Upper lobe of right lung (tissue), 1 donor: Measurements from ENCODE around the gene ERGIC3. TPM values are rescaled to one million over a fixed set of nuclear protein-coding genes. Genes with fewer than 3 reads are reported as not detected.

Source experiments
- ATAC-seq: fragments of 200-7000 bp; cut with Tn5 transposase; one replicate; pipeline ENCODE4 v1.9.1; 2020; ENCODE audit warnings: mild to moderate bottlenecking, moderate library complexity
- DNase-seq: peaks from one replicate; pipeline ENCODE4 v3.0.0-alpha.2; 2020
- H3K27ac ChIP-seq: fragments of 200-600 bp; one replicate; pipeline ENCODE4 v1.8.0; 2022
- H3K27me3 ChIP-seq: fragments of 200-600 bp; one replicate; pipeline ENCODE4 v1.8.0; 2022; ENCODE audit warnings: mild to moderate bottlenecking
- H3K36me3 ChIP-seq: fragments of 200-600 bp; one replicate; pipeline ENCODE4 v1.8.0; 2022
- H3K4me1 ChIP-seq: fragments of 200-600 bp; one replicate; pipeline ENCODE4 v1.8.0; 2022
- H3K4me3 ChIP-seq: fragments of 200-600 bp; one replicate; pipeline ENCODE4 v1.8.0; 2022; ENCODE audit warnings: mild to moderate bottlenecking
- H3K9me3 ChIP-seq: fragments of 200-600 bp; one replicate; pipeline ENCODE4 v1.8.0; 2022
- intact Hi-C: fragments of 100-400 bp; cut with DNase I; formaldehyde crosslinking; loops from one replicate; pipeline ENCODE4 v1.11.0; 2022
- long read RNA-seq: library from polyadenylated mRNA; unstranded; transcript quantifications from one replicate; pipeline ENCODE4 v2.0.0, GENCODE V29; 2021
- total RNA-seq: library from RNA; stranded (reverse); fragmentation: NEBNext Ultra II Directional; extraction: Animal tissue kit (Norgen Biotek cat#: 25700); gene quantifications from one replicate; pipeline ENCODE4 v1.2.1, GENCODE V29; 2021
- TF ChIP-seq, protein P1 (sequence below): fragments of 200-600 bp; IDR thresholded peaks from one replicate; pipeline ENCODE4 v1.8.0; 2022; ENCODE audit warnings: antibody characterized with exemption
- donor health status: DM: no; HTN: yes; CAD: no; lungs with severe emphysema.

ERGIC3 gene
- 179 TPM for total RNA-seq
- long read RNA-seq, transcript ERGIC3-202 (13 exons, 1,359 nt): major isoform, 215 of 231 reads
- long read RNA-seq, partial matches to known transcripts: 4 of 231 reads
- long read RNA-seq, other reads (novel, unspliced or antisense): 10 of 231 reads

- no peaks in the 10 kb centered on the region for H3K9me3 ChIP-seq
- H3K4me1 ChIP-seq: peaks cover 4% of the 10 kb centered on the region
- ATAC-seq (peak; percentile 99), DNase-seq (peak; percentile 99)
- H3K27me3 ChIP-seq: no peaks in the 10 kb centered on the region
- peak within 1 kb of the TSS; percentile 78 for H3K27ac ChIP-seq
- TF ChIP-seq, protein P1, sequence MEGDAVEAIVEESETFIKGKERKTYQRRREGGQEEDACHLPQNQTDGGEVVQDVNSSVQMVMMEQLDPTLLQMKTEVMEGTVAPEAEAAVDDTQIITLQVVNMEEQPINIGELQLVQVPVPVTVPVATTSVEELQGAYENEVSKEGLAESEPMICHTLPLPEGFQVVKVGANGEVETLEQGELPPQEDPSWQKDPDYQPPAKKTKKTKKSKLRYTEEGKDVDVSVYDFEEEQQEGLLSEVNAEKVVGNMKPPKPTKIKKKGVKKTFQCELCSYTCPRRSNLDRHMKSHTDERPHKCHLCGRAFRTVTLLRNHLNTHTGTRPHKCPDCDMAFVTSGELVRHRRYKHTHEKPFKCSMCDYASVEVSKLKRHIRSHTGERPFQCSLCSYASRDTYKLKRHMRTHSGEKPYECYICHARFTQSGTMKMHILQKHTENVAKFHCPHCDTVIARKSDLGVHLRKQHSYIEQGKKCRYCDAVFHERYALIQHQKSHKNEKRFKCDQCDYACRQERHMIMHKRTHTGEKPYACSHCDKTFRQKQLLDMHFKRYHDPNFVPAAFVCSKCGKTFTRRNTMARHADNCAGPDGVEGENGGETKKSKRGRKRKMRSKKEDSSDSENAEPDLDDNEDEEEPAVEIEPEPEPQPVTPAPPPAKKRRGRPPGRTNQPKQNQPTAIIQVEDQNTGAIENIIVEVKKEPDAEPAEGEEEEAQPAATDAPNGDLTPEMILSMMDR: peak; percentile 17
- H3K4me3 ChIP-seq: peak within 1 kb of the TSS; percentile 81
- intact Hi-C loops: no loop called here
- peaks cover 7% of the 10 kb centered on the region for H3K36me3 ChIP-seq
Measured at GRCh38 chr20:35541783-35542662, at the start of gene ERGIC3. TSS of gene ERGIC3 (plus strand) at chr20:35542078. CDS start at chr20:35542098, 20 bp downstream.

GRCh38 chr20:35492352-35492751 is 49.5 kb upstream of the ERGIC3 start:
- Histone ChIP-seq H3K36me3 (peaks cover 66% of the 10 kb centered on the region), H3K9me3 (no peaks in the 10 kb centered on the region), H3K4me1 (no peaks in the 10 kb centered on the region), H3K4me3 (no peak overlapping the region), H3K27me3 (no peaks in the 10 kb centered on the region), H3K27ac (no peak overlapping the region)
- DNase-seq (peak; percentile 15), ATAC-seq (no peak)
- TF ChIP-seq, protein P1: no peak
- intact Hi-C loops: no loop called here

DNA sequence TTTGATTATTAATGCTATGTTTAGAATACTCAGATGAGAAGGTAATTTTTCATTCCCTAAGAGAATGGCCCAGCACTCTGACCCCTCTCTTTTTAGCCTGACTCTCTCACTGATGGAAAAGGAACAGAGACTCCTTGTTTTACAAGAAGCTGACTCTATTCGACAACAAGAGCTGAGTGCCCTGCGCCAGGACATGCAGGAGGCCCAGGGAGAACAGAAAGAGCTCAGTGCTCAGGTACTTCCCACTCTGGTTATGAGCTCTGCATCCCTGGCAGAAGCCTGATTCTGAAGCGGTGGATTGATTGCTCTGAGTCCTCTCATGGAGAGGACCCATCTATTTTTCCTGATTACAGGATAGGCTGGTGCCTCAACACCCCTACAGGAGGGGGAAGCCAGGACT is 45.4 kb upstream of the ERGIC3 start:
- Histone ChIP-seq H3K4me1 (no peaks in the 10 kb centered on the region), H3K36me3 (peaks cover 90% of the 10 kb centered on the region), H3K27ac (no peak overlapping the region), H3K4me3 (no peak overlapping the region), H3K27me3 (no peaks in the 10 kb centered on the region), H3K9me3 (no peaks in the 10 kb centered on the region)
- intact Hi-C loops: no loop called here
- ATAC-seq: no peak
- peak; percentile 25 for DNase-seq
- TF ChIP-seq, protein P1: no peak

- H3K27ac ChIP-seq: no peak overlapping the region
- H3K4me3 ChIP-seq: no peak overlapping the region
- no peaks in the 10 kb centered on the region for H3K27me3 ChIP-seq
- DNase-seq (no peak), ATAC-seq (no peak)
- no peaks in the 10 kb centered on the region for H3K4me1 ChIP-seq
- H3K9me3 ChIP-seq: no peaks in the 10 kb centered on the region
- intact Hi-C loops: no loop called here
- TF ChIP-seq, protein P1: no peak
- H3K36me3 ChIP-seq: peaks cover 91% of the 10 kb centered on the region
Measured at GRCh38 chr20:35497320-35497719, 44.6 kb upstream of the ERGIC3 start.

GRCh38 chr20:35497780-35498189 is 44.1 kb upstream of the ERGIC3 start:
- peak; percentile 33 for ATAC-seq
- peak; percentile 49 for DNase-seq
- TF ChIP-seq, protein P1: no peak
- no peaks in the 10 kb centered on the region for H3K9me3 ChIP-seq
- H3K27me3 ChIP-seq: no peaks in the 10 kb centered on the region
- peaks cover 92% of the 10 kb centered on the region for H3K36me3 ChIP-seq
- H3K27ac ChIP-seq: no peak overlapping the region
- intact Hi-C loops: no loop called here
- no peaks in the 10 kb centered on the region for H3K4me1 ChIP-seq
- no peak overlapping the region for H3K4me3 ChIP-seq
